GM12878 (cell line): ENCODE measurements around the gene SMKR1. TPM values are rescaled to one million over a fixed set of nuclear protein-coding genes. Genes with fewer than 3 reads are reported as not detected.

Source experiments
- ATAC-seq: fragments of 200-7000 bp; cut with Tn5 transposase; 3 replicates; pipeline ENCODE4 v1.9.1; 2020; ENCODE audit warnings: mild to moderate bottlenecking, moderate library complexity
- BruUV-seq: library from RNA; stranded (reverse); fragments of 400-500 nt; replicated peaks from 2 replicates; lab custom pipeline; 2021; lab: Mats Ljungman, UMichigan
- CTCF ChIA-PET: fragments of 300-600 bp; sonication (Branson Sonifier 250); formaldehyde crosslinking; extraction: SDS; loops from one replicate; lab custom pipeline; 2021; ENCODE audit warnings: inconsistent platforms; lab: Yijun Ruan, JAX
- POLR2A ChIA-PET: fragments of 350-600 bp; formaldehyde crosslinking; extraction: SDS; loops from one replicate; lab custom pipeline; 2021; ENCODE audit warnings: inconsistent platforms; lab: Charles Lee
- RAD21 ChIA-PET: fragments of 300-600 bp; sonication (Branson Sonifier 250); formaldehyde crosslinking; loops from one replicate; lab custom pipeline; 2023; ENCODE audit warnings: antibody characterized with exemption; ENCODE audit not compliant: unreplicated experiment; lab: Charles Lee
- SMC1A ChIA-PET: fragments of 300-600 bp; sonication (Branson Sonifier 250); formaldehyde crosslinking; loops from one replicate; lab custom pipeline; 2023; ENCODE audit not compliant: unreplicated experiment, uncharacterized antibody; lab: Charles Lee
- DNase-seq: peaks from one replicate; pipeline ENCODE4 v3.0.0-alpha.2; 2011; ENCODE audit warnings: low read depth, low spot score
- FAIRE-seq: peaks from 3 replicates; lab custom pipeline; 2011; peaks lifted over from hg19 to GRCh38; lab: Jason Lieb, UNC
- H2AFZ ChIP-seq: 2 replicates; pipeline ENCODE4 v1.6.0; 2011; ENCODE audit warnings: low read depth, low read length, control low read depth; ENCODE audit not compliant: control insufficient read depth
- H3K27ac ChIP-seq: 2 replicates; pipeline ENCODE4 v1.5.1; 2011; ENCODE audit warnings: control low read depth; ENCODE audit not compliant: control insufficient read depth, insufficient read depth
- H3K27me3 ChIP-seq, 2 experiments: replicated peaks in 1 of 2; 2 replicates each; pipeline versions ENCODE4 v1.6.0 to v1.6.1; 2011; ENCODE audit warnings: low read length in 1 of 2; ENCODE audit not compliant: control insufficient read depth in 2 of 2, insufficient read depth in 2 of 2
- H3K36me3 ChIP-seq, 2 experiments: 2 replicates each; pipeline ENCODE4 v1.5.1; 2011; ENCODE audit warnings: low read length in 1 of 2; ENCODE audit not compliant: control insufficient read depth in 2 of 2, insufficient read depth in 2 of 2
- H3K4me1 ChIP-seq: 2 replicates; pipeline ENCODE4 v1.6.1; 2011; ENCODE audit warnings: mild to moderate bottlenecking, low read length, moderate library complexity, mixed read lengths; ENCODE audit not compliant: control insufficient read depth, insufficient read depth
- H3K4me2 ChIP-seq: 2 replicates; pipeline ENCODE4 v1.6.0; 2011; ENCODE audit warnings: control low read depth; ENCODE audit not compliant: control insufficient read depth, insufficient read depth
- H3K4me3 ChIP-seq: fragments of 200-600 bp; sonication (generic); 2 replicates; pipeline ENCODE4 v1.5.1; 2016
- H3K79me2 ChIP-seq: 2 replicates; pipeline ENCODE4 v1.6.0; 2011; ENCODE audit warnings: low read length; ENCODE audit not compliant: control insufficient read depth, insufficient read depth
- H3K9ac ChIP-seq: 2 replicates; pipeline ENCODE4 v1.8.0; 2011; ENCODE audit warnings: low read length, control low read depth, mixed read lengths; ENCODE audit not compliant: control insufficient read depth, insufficient read depth
- H3K9me3 ChIP-seq: replicated peaks from 3 replicates; pipeline ENCODE4 v1.5.1; 2011; ENCODE audit warnings: mild to moderate bottlenecking, low read length; ENCODE audit not compliant: control insufficient read depth, insufficient read depth
- H4K20me1 ChIP-seq: 2 replicates; pipeline ENCODE4 v1.6.0; 2011; ENCODE audit not compliant: control insufficient read depth, insufficient read depth
- FOS ChIP-seq: IDR thresholded peaks from 3 replicates; pipeline ENCODE4 v1.6.1; 2011; ENCODE audit warnings: borderline replicate concordance; ENCODE audit not compliant: insufficient read length; ENCODE audit errors: extremely low read depth
- GABPA ChIP-seq: IDR thresholded peaks from 2 replicates; pipeline ENCODE4 v1.6.1; 2014; ENCODE audit warnings: antibody characterized with exemption, low read depth, mild to moderate bottlenecking, inconsistent platforms
- KLF5 ChIP-seq: fragments of 450-650 bp; IDR thresholded peaks from 2 replicates; pipeline ENCODE4 v1.6.1; 2014; ENCODE audit warnings: mild to moderate bottlenecking; ENCODE audit not compliant: partially characterized antibody
- MXI1 ChIP-seq: fragments of 150-350 bp; IDR thresholded peaks from 2 replicates; pipeline ENCODE4 v1.6.1; 2011; ENCODE audit warnings: low read depth, mild to moderate bottlenecking, inconsistent platforms, low read length, improper control_type of control experiment
- NBN ChIP-seq: fragments of 450-650 bp; IDR thresholded peaks from 2 replicates; pipeline ENCODE4 v1.6.1; 2016
- NR2C2 ChIP-seq: IDR thresholded peaks from 2 replicates; pipeline ENCODE4 v1.6.1; 2011; ENCODE audit warnings: borderline replicate concordance, low read depth; ENCODE audit not compliant: control insufficient read depth, insufficient read length
- PBX3 ChIP-seq: IDR thresholded peaks from 2 replicates; pipeline ENCODE4 v1.6.1; 2011; ENCODE audit warnings: mild to moderate bottlenecking, low read depth, low read length, moderate library complexity; ENCODE audit not compliant: insufficient replicate concordance
- POLR2AphosphoS2 ChIP-seq: IDR thresholded peaks from 2 replicates; pipeline ENCODE4 v1.6.1; 2011; ENCODE audit warnings: low read depth, mild to moderate bottlenecking, low read length, improper control_type of control experiment, moderate library complexity
- RBBP5 ChIP-seq: fragments of 200-600 bp; sonication (generic); conservative IDR thresholded peaks from 2 replicates; pipeline ENCODE4 v1.6.1; 2016
- RELA ChIP-seq: fragments of 450-650 bp; IDR thresholded peaks from 2 replicates; pipeline ENCODE4 v1.8.0; 2014; ENCODE audit warnings: borderline replicate concordance; ENCODE audit not compliant: partially characterized antibody
- SMAD5 ChIP-seq: IDR thresholded peaks from 2 replicates; pipeline ENCODE4 v1.6.1; 2016; ENCODE audit warnings: antibody characterized with exemption, low read depth
- WRNIP1 ChIP-seq: IDR thresholded peaks from 2 replicates; pipeline ENCODE4 v1.6.1; 2011; ENCODE audit warnings: low read depth, low read length, improper control_type of control experiment, borderline replicate concordance
- YBX1 ChIP-seq: fragments of 450-650 bp; IDR thresholded peaks from 2 replicates; pipeline ENCODE4 v1.6.1; 2016; ENCODE audit warnings: antibody characterized with exemption
- WGBS: methylation state at CpG from one replicate; pipeline ENCODE4 v1.1.6; 2016; ENCODE audit warnings: low lambda C conversion rate; ENCODE audit not compliant: insufficient replicate concordance, insufficient coverage; ENCODE audit errors: missing lambda C conversion rate; 5-methylcytosine and 5-hydroxymethylcytosine counted together
- in situ Hi-C: fragments of 300-500 bp; cut with MboI; formaldehyde crosslinking; loops from 9 replicates; pipeline ENCODE4 v1.14.3; 2018; ENCODE audit warnings: mixed read lengths
- intact Hi-C: fragments of 100-400 bp; cut with micrococcal nuclease; formaldehyde crosslinking; loops from one replicate; pipeline ENCODE4 v1.14.2; 2022; ENCODE audit not compliant: unreplicated experiment
- polyA plus RNA-seq, 11 experiments: library from polyadenylated mRNA; depleted of rRNA in 4 of 11; unstranded in 6 of 11; stranded (reverse) in 5 of 11; fragments of >200 nt; fragmentation: Nextera tagmentation in 4 of 11; fragmentation: Illumina TruSeq in 1 of 11; extraction: Ambion mirVana in 4 of 11; extraction: Trizol in 1 of 11; gene quantifications; 1 replicate in 1 of 11; 2 replicates in 10 of 11; pipeline versions ENCODE4 v1.2.1 to v1.2.3, GENCODE V29; 2011 to 2016; ENCODE audit warnings: inconsistent platforms in 2 of 11, missing spikeins in 2 of 11, low read depth in 1 of 11
- total RNA-seq, 4 experiments: library from RNA; depleted of rRNA in 3 of 4; stranded (reverse); fragments of >200 nt in 3 of 4; fragmentation: Illumina TruSeq in 1 of 4; extraction: Trizol in 1 of 4; gene quantifications; 2 replicates each; pipeline versions ENCODE4 v1.2.1 to v1.2.3, GENCODE V29; 2013 to 2021
- TF ChIP-seq, protein P1 (sequence below): fragments of 450-650 bp; IDR thresholded peaks from 2 replicates; pipeline ENCODE4 v1.6.1; 2017; ENCODE audit warnings: mild to moderate bottlenecking, low read depth, inconsistent platforms; ENCODE audit not compliant: poor library complexity, severe bottlenecking

Gene SMKR1
- total and polyA plus RNA-seq, 10 of the 15 experiments (the other 5 are each of a cell fraction or from before 2014, with no cell fraction given) = 0.37 to 2.6 (median 0.83) TPM

DNA sequence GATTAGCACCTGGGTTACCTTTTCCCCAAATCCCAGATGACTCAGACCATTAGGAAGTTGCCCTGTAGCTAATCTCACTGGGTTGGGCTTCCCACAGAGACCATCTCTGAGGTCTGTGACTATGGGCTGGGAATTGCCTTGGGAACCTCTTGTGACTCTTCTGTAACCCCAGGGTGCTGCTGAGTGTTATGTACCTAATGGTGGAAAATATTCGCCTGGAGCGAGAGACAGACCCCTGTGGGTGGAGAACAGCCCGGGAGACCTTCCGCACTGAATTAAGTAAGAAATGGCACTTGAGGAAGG is 48.1 kb upstream of the SMKR1 start:
- Histone ChIP-seq H3K9me3 (peaks cover 1% of the 10 kb centered on the region; the same call in 1 of the 3 replicates), H3K4me1 (no peaks in the 10 kb centered on the region), H3K9ac (no peak overlapping the region), H3K27me3 (no peaks in the 10 kb centered on the region), H3K79me2 (no peaks in the 10 kb centered on the region), H3K4me3 (no peak overlapping the region), H3K4me2 (no peak overlapping the region), H3K27ac (no peak overlapping the region), H2AFZ (no peak overlapping the region), H3K36me3 (no peaks in the 10 kb centered on the region), H4K20me1 (no peaks in the 10 kb centered on the region)
- ChIA-PET RAD21 (interaction anchor here (1.5 kb wide), 1 partner anchor 86 kb away, joined by 5 read pairs; no protein-coding TSS in a partner anchor), SMC1A (interaction anchor here (1.1 kb wide), 1 partner anchor 16 kb away, joined by 3 read pairs; no protein-coding TSS in a partner anchor), CTCF (interaction anchor here (2.7 kb wide), 1 partner anchor 87 kb away, joined by 6 read pairs; no protein-coding TSS in a partner anchor), POLR2A (no interaction called here)
- no TSS peak for BruUV-seq
- ATAC-seq (no peak), DNase-seq (no peak), FAIRE-seq (no peak)
- intact Hi-C loops (no loop called here), in situ Hi-C loops (no loop called here)
- WGBS = 97% methylated on average over 4 of the region's 4 CpGs
- TF ChIP-seq YBX1 = no peak
- no peak for TF ChIP-seq KLF5
- TF ChIP-seq POLR2AphosphoS2 = no peak
- TF ChIP-seq RELA = no peak
- TF ChIP-seq MXI1 = no peak
- TF ChIP-seq, all 136 proteins: peak for 0

DNA sequence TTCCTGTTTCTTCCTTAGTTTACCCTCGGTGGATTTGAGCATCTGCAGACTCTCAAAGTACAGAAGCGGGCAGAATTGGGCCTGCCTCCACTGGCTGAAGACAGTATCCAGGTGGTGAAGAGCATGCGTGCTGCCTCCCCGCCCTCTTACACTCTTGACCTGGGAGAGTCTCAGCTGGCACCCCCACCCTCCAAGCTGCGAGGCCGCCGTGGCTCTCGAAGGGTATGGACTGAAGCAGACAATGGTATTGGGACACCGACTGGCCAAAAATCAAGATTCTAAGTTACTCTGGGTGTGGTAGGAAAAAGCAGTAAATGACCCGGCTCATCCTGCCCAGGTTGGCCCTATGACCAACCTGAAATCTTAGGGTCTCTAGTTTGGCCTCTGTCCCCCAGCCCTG is 45.9 kb upstream of the SMKR1 start:
- no peak overlapping the region for H3K4me2 ChIP-seq
- CTCF ChIA-PET = no interaction called here
- H2AFZ ChIP-seq = no peak overlapping the region
- H3K4me3 ChIP-seq = no peak overlapping the region
- FAIRE-seq (no peak), ATAC-seq (no peak), DNase-seq (no peak)
- intact Hi-C loops = no loop called here
- in situ Hi-C loops = no loop called here
- no peaks in the 10 kb centered on the region for H4K20me1 ChIP-seq
- no peaks in the 10 kb centered on the region for H3K79me2 ChIP-seq
- BruUV-seq = no TSS peak
- no peaks in the 10 kb centered on the region for H3K9me3 ChIP-seq
- WGBS = 91% methylated on average over 7 of the region's 10 CpGs
- RAD21 ChIA-PET = no interaction called here
- H3K36me3 ChIP-seq = no peaks in the 10 kb centered on the region
- SMC1A ChIA-PET = no interaction called here
- POLR2A ChIA-PET = no interaction called here
- H3K4me1 ChIP-seq = no peaks in the 10 kb centered on the region
- TF ChIP-seq NBN (no peak), WRNIP1 (no peak), NR2C2 (no peak), RBBP5 (no peak), FOS (no peak), PBX3 (no peak), SMAD5 (no peak), GABPA (no peak)
- TF ChIP-seq, protein P1, sequence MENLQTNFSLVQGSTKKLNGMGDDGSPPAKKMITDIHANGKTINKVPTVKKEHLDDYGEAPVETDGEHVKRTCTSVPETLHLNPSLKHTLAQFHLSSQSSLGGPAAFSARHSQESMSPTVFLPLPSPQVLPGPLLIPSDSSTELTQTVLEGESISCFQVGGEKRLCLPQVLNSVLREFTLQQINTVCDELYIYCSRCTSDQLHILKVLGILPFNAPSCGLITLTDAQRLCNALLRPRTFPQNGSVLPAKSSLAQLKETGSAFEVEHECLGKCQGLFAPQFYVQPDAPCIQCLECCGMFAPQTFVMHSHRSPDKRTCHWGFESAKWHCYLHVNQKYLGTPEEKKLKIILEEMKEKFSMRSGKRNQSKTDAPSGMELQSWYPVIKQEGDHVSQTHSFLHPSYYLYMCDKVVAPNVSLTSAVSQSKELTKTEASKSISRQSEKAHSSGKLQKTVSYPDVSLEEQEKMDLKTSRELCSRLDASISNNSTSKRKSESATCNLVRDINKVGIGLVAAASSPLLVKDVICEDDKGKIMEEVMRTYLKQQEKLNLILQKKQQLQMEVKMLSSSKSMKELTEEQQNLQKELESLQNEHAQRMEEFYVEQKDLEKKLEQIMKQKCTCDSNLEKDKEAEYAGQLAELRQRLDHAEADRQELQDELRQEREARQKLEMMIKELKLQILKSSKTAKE = no peak
- no peak overlapping the region for H3K27ac ChIP-seq
- no peak overlapping the region for H3K9ac ChIP-seq
- H3K27me3 ChIP-seq = no peaks in the 10 kb centered on the region
